GM13976 (cell line): ENCODE results near the gene ADGRG2.
"Not testable (repeated sequence)": the region's sequence is repeated elsewhere in the genome, so short reads cannot be mapped to it uniquely, and the experiment has no call there.

Experiments used
- DNase-seq: peaks from one replicate; pipeline ENCODE4 v3.0.0; 2012; ENCODE audit warnings: low spot score
- CTCF ChIP-seq: IDR thresholded peaks from 2 replicates; pipeline ENCODE4 v1.5.1; 2012; ENCODE audit warnings: borderline replicate concordance, mild to moderate bottlenecking; ENCODE audit not compliant: insufficient read depth; ENCODE audit errors: extremely low read depth, missing control alignments, control extremely low read depth
- in situ Hi-C: fragments of 300-500 bp; cut with MboI; formaldehyde crosslinking; loops from one replicate; pipeline ENCODE4 v1.12.0; 2022; ENCODE audit warnings: low sequenced_read_pairs, mixed read lengths, inconsistent platforms; ENCODE audit not compliant: unreplicated experiment

Gene ADGRG2

GRCh38 chrX:18984381-18985185, 137.7 kb downstream of the ADGRG2 start:
- in situ Hi-C loops, result no loop called here

GRCh38 chrX:18983666-18984380, 138.4 kb downstream of the ADGRG2 start, which contains the start of gene PHKA2:
Gene PHKA2, minus strand, starts transcription at chrX:18984114. Its CDS starts 182 bp downstream, at chrX:18983932.
- TF ChIP-seq CTCF, result no peak
- DNase-seq, result no peak
- in situ Hi-C loops, result no loop called here

More at GRCh38 chrX:18984381-18985185, 137.7 kb downstream of the ADGRG2 start:
- peak; percentile 8 for TF ChIP-seq CTCF
- peak; percentile 91 for DNase-seq

GRCh38 chrX:18981124-18981807, 141.0 kb downstream of the ADGRG2 start:
- DNase-seq, result no peak
- in situ Hi-C loops, result no loop called here
- TF ChIP-seq CTCF, result no peak

GRCh38 chrX:18980262-18980661, 142.0 kb downstream of the ADGRG2 start:
- in situ Hi-C loops, DNase-seq: not testable (repeated sequence)

GRCh38 chrX:18974993-18975392, 147.3 kb downstream of the ADGRG2 start:
- TF ChIP-seq CTCF, result no peak
- in situ Hi-C loops, result no loop called here
- DNase-seq, result no peak

- DNase-seq, result no peak
- no peak for TF ChIP-seq CTCF
- in situ Hi-C loops, result no loop called here
These were observed 148.6 kb downstream of the ADGRG2 start for GRCh38 chrX:18973527-18974192.
